Measurements from ENCODE around the gene CCDC40. TPM values are rescaled to one million over a fixed set of nuclear protein-coding genes. Genes with fewer than 3 reads are reported as not detected.

Gene CCDC40
- total RNA-seq, 2 experiments from 2014 or later: not detected

GRCh38 chr17:80105762-80106161 lies 69.3 kb downstream of the CCDC40 start:
- Histone ChIP-seq H3K9me2 (ENCODE audit: insufficient read depth, low read length) (no peaks in the 10 kb centered on the region), H3K4me3 (ENCODE audit: low read depth, low read length, poor library complexity, severe bottlenecking) (no peak overlapping the region), H4K20me1 (ENCODE audit: insufficient read depth, low read length) (no peaks in the 10 kb centered on the region), H3K4me2 (ENCODE audit: low read length) (no peak overlapping the region), H3K36me3 (ENCODE audit: insufficient read depth, low read length) (no peaks in the 10 kb centered on the region), H3K9me3 (ENCODE audit: low read length) (no peaks in the 10 kb centered on the region), H3K4me1 (ENCODE audit: insufficient read depth, low read length, poor library complexity, severe bottlenecking) (peaks cover 13% of the 10 kb centered on the region), H2AFZ (ENCODE audit: low read length) (no peak overlapping the region), H3K27ac (ENCODE audit: low read depth, low read length, poor library complexity, severe bottlenecking) (no peak overlapping the region), H3K79me2 (ENCODE audit: insufficient read depth, low read depth, low read length) (no peaks in the 10 kb centered on the region)
- no TSS peak for BruUV-seq (replicated peaks)
- ChIA-PET CTCF (ENCODE audit: unreplicated experiment) (no interaction called here), POLR2A (no interaction called here)
- DNase-seq (ENCODE audit: low spot score): no peak
- TF ChIP-seq EZH2phosphoT487 (IDR thresholded peaks at IDR 0.05; ENCODE audit: borderline replicate concordance, low read depth, low read length) (no peak), CTCF (conservative IDR thresholded peaks at IDR 0.05; ENCODE audit: low read length) (no peak)
- intact Hi-C loops (cut with micrococcal nuclease; ENCODE audit: unreplicated experiment): no loop called here

GRCh38 chr17:80106176-80106575 lies 69.7 kb downstream of the CCDC40 start:
- Histone ChIP-seq H3K9me2 (ENCODE audit: insufficient read depth, low read length) (no peaks in the 10 kb centered on the region), H3K36me3 (ENCODE audit: insufficient read depth, low read length) (no peaks in the 10 kb centered on the region), H3K4me1 (ENCODE audit: insufficient read depth, low read length, poor library complexity, severe bottlenecking) (peaks cover 10% of the 10 kb centered on the region), H3K9me3 (ENCODE audit: low read length) (no peaks in the 10 kb centered on the region), H3K4me2 (ENCODE audit: low read length) (no peak overlapping the region), H3K27ac (ENCODE audit: low read depth, low read length, poor library complexity, severe bottlenecking) (no peak overlapping the region), H2AFZ (ENCODE audit: low read length) (no peak overlapping the region), H3K79me2 (ENCODE audit: insufficient read depth, low read depth, low read length) (no peaks in the 10 kb centered on the region), H3K4me3 (ENCODE audit: low read depth, low read length, poor library complexity, severe bottlenecking) (no peak overlapping the region), H4K20me1 (ENCODE audit: insufficient read depth, low read length) (no peaks in the 10 kb centered on the region)
- POLR2A ChIA-PET: no interaction called here
- CTCF ChIA-PET (ENCODE audit: unreplicated experiment): no interaction called here
- DNase-seq (ENCODE audit: low spot score): no peak
- BruUV-seq (replicated peaks): no TSS peak
- TF ChIP-seq EZH2phosphoT487 (IDR thresholded peaks at IDR 0.05; ENCODE audit: borderline replicate concordance, low read depth, low read length) (no peak), CTCF (conservative IDR thresholded peaks at IDR 0.05; ENCODE audit: low read length) (no peak)
- intact Hi-C loops (cut with micrococcal nuclease; ENCODE audit: unreplicated experiment): no loop called here

GRCh38 chr17:80106751-80107150 lies 70.3 kb downstream of the CCDC40 start:
- Histone ChIP-seq H3K79me2 (ENCODE audit: insufficient read depth, low read depth, low read length) (no peaks in the 10 kb centered on the region), H2AFZ (ENCODE audit: low read length) (no peak overlapping the region), H3K4me1 (ENCODE audit: insufficient read depth, low read length, poor library complexity, severe bottlenecking) (peaks cover 10% of the 10 kb centered on the region), H3K9me3 (ENCODE audit: low read length) (no peaks in the 10 kb centered on the region), H3K4me2 (ENCODE audit: low read length) (no peak overlapping the region), H4K20me1 (ENCODE audit: insufficient read depth, low read length) (no peaks in the 10 kb centered on the region), H3K27ac (ENCODE audit: low read depth, low read length, poor library complexity, severe bottlenecking) (no peak overlapping the region), H3K36me3 (ENCODE audit: insufficient read depth, low read length) (no peaks in the 10 kb centered on the region), H3K9me2 (ENCODE audit: insufficient read depth, low read length) (no peaks in the 10 kb centered on the region), H3K4me3 (ENCODE audit: low read depth, low read length, poor library complexity, severe bottlenecking) (no peak overlapping the region)
- ChIA-PET POLR2A (no interaction called here), CTCF (ENCODE audit: unreplicated experiment) (no interaction called here)
- BruUV-seq (replicated peaks): no TSS peak
- intact Hi-C loops (cut with micrococcal nuclease; ENCODE audit: unreplicated experiment): no loop called here
- TF ChIP-seq CTCF (conservative IDR thresholded peaks at IDR 0.05; ENCODE audit: low read length): no peak
- no peak for TF ChIP-seq EZH2phosphoT487 (IDR thresholded peaks at IDR 0.05; ENCODE audit: borderline replicate concordance, low read depth, low read length)
- DNase-seq (ENCODE audit: low spot score): no peak
